RWPE2 (cell line): ENCODE results near the gene SCFD2.
A peak's percentile ranks its signal among the peaks of the same experiment; 100 is the strongest.

Experiments used
- ATAC-seq: fragments of 200-7000 bp; cut with Tn5 transposase; 3 replicates; pipeline ENCODE4 v1.9.1; 2021; ENCODE audit warnings: low read depth
- DNase-seq: peaks from one replicate; pipeline ENCODE4 v3.0.0-alpha.2; 2020; ENCODE audit warnings: low spot score
- H3K27ac ChIP-seq: fragments of 450-650 bp; 2 replicates; pipeline ENCODE4 v1.5.1; 2017; ENCODE audit warnings: mild to moderate bottlenecking; ENCODE audit not compliant: poor library complexity, severe bottlenecking
- H3K27me3 ChIP-seq: fragments of 250-450 bp; sonication (Bioruptor Pico); 2 replicates; pipeline ENCODE4 v1.5.1; 2021; ENCODE audit warnings: mild to moderate bottlenecking, moderate library complexity; ENCODE audit not compliant: insufficient read depth, poor library complexity, severe bottlenecking
- H3K36me3 ChIP-seq: fragments of 250-450 bp; sonication (Bioruptor Pico); 2 replicates; pipeline ENCODE4 v1.5.1; 2020; ENCODE audit warnings: low read depth, mild to moderate bottlenecking, moderate library complexity
- H3K4me1 ChIP-seq: fragments of 250-450 bp; sonication (Bioruptor Pico); 2 replicates; pipeline ENCODE4 v1.5.1; 2021; ENCODE audit warnings: mild to moderate bottlenecking, moderate library complexity; ENCODE audit not compliant: insufficient read depth, poor library complexity, severe bottlenecking
- H3K4me3 ChIP-seq: fragments of 250-450 bp; sonication (Bioruptor Pico); 2 replicates; pipeline ENCODE4 v1.5.1; 2021; ENCODE audit warnings: mild to moderate bottlenecking, moderate library complexity; ENCODE audit not compliant: severe bottlenecking
- H3K9me3 ChIP-seq: fragments of 250-450 bp; sonication (Bioruptor Pico); 2 replicates; pipeline ENCODE4 v1.5.1; 2021; ENCODE audit warnings: mild to moderate bottlenecking, moderate library complexity; ENCODE audit not compliant: severe bottlenecking
- CTCF ChIP-seq: fragments of 450-650 bp; IDR thresholded peaks from one replicate; pipeline ENCODE4 v1.5.1; 2017; ENCODE audit warnings: mild to moderate bottlenecking, moderate library complexity; ENCODE audit not compliant: poor library complexity, severe bottlenecking

SCFD2 gene

GRCh38 chr4:52883707-52884669, 481.9 kb downstream of the SCFD2 start:
- no peak overlapping the region for H3K27ac ChIP-seq
- no peak for TF ChIP-seq CTCF
- ATAC-seq = peak; percentile 14; the same call in 1 of the 3 replicates
- H3K9me3 ChIP-seq = no peaks in the 10 kb centered on the region
- H3K4me1 ChIP-seq = no peaks in the 10 kb centered on the region
- H3K27me3 ChIP-seq = no peaks in the 10 kb centered on the region
- no peak overlapping the region for H3K4me3 ChIP-seq
- H3K36me3 ChIP-seq = no peaks in the 10 kb centered on the region
- no peak for DNase-seq

GRCh38 chr4:52883183-52883621, 482.7 kb downstream of the SCFD2 start:
- no peak for TF ChIP-seq CTCF
- no peaks in the 10 kb centered on the region for H3K36me3 ChIP-seq
- H3K9me3 ChIP-seq = no peaks in the 10 kb centered on the region
- no peak overlapping the region for H3K4me3 ChIP-seq
- H3K27ac ChIP-seq = no peak overlapping the region
- ATAC-seq (no peak), DNase-seq (no peak)
- no peaks in the 10 kb centered on the region for H3K27me3 ChIP-seq
- no peaks in the 10 kb centered on the region for H3K4me1 ChIP-seq

GRCh38 chr4:52880994-52881393, 484.9 kb downstream of the SCFD2 start:
- Histone ChIP-seq H3K27ac (no peak overlapping the region), H3K4me1 (no peaks in the 10 kb centered on the region), H3K9me3 (no peaks in the 10 kb centered on the region), H3K27me3 (no peaks in the 10 kb centered on the region), H3K4me3 (no peak overlapping the region), H3K36me3 (no peaks in the 10 kb centered on the region)
- ATAC-seq (no peak), DNase-seq (no peak)
- TF ChIP-seq CTCF = no peak

GRCh38 chr4:52879471-52879870, 486.4 kb downstream of the SCFD2 start:
- H3K4me3 ChIP-seq = no peak overlapping the region
- no peaks in the 10 kb centered on the region for H3K4me1 ChIP-seq
- ATAC-seq (no peak), DNase-seq (no peak)
- TF ChIP-seq CTCF = no peak
- no peaks in the 10 kb centered on the region for H3K27me3 ChIP-seq
- H3K36me3 ChIP-seq = no peaks in the 10 kb centered on the region
- no peaks in the 10 kb centered on the region for H3K9me3 ChIP-seq
- no peak overlapping the region for H3K27ac ChIP-seq

GRCh38 chr4:52877694-52878093, 488.2 kb downstream of the SCFD2 start:
- ATAC-seq (no peak), DNase-seq (no peak)
- Histone ChIP-seq H3K36me3 (no peaks in the 10 kb centered on the region), H3K27me3 (no peaks in the 10 kb centered on the region), H3K4me1 (no peaks in the 10 kb centered on the region), H3K27ac (no peak overlapping the region), H3K9me3 (no peaks in the 10 kb centered on the region), H3K4me3 (no peak overlapping the region)
- TF ChIP-seq CTCF = no peak
